Fibroblast of lung (primary cell): ENCODE data around the gene C11orf68. TPM values are rescaled to one million over a fixed set of nuclear protein-coding genes. Genes with fewer than 3 reads are reported as not detected.
A peak's percentile ranks its signal among the peaks of the same experiment; 100 is the strongest.

Source experiments
- DNase-seq, 2 donors: peaks; one replicate each; pipeline versions ENCODE4 v3.0.0 to v3.0.0-alpha.2; 2010; ENCODE audit warnings: low read depth in 2 of 2
- H2AFZ ChIP-seq: 2 replicates; pipeline ENCODE4 v1.5.1; 2012; ENCODE audit warnings: low read length, control low read depth, inconsistent platforms
- H3K27ac ChIP-seq: 2 replicates; pipeline ENCODE4 v1.5.1; 2011; ENCODE audit warnings: low read length, control low read depth; ENCODE audit not compliant: insufficient read depth
- H3K27me3 ChIP-seq: 2 replicates; pipeline ENCODE4 v1.5.1; 2011; ENCODE audit warnings: mild to moderate bottlenecking, low read length; ENCODE audit not compliant: control insufficient read depth, insufficient read depth
- H3K36me3 ChIP-seq: 2 replicates; pipeline ENCODE4 v1.5.1; 2011; ENCODE audit warnings: low read length; ENCODE audit not compliant: control insufficient read depth, insufficient read depth
- H3K4me1 ChIP-seq: 2 replicates; pipeline ENCODE4 v1.5.1; 2011; ENCODE audit warnings: low read length; ENCODE audit not compliant: control insufficient read depth, insufficient read depth; ENCODE audit errors: extremely low read depth
- H3K4me2 ChIP-seq: 2 replicates; pipeline ENCODE4 v1.5.1; 2011; ENCODE audit warnings: low read length, control low read depth; ENCODE audit not compliant: insufficient read depth; ENCODE audit errors: extremely low read depth
- H3K4me3 ChIP-seq, 4 experiments: fragments of 200-600 bp in 1 of 4; sonication (generic) in 1 of 4; replicated peaks in 1 of 4; 2 replicates each; pipeline ENCODE4 v1.5.1; 2011 to 2016; ENCODE audit warnings: low read length in 4 of 4, low read depth in 3 of 4, mild to moderate bottlenecking in 3 of 4, control low read depth in 2 of 4, inconsistent platforms in 1 of 4, mixed read lengths in 1 of 4; ENCODE audit not compliant: insufficient read depth in 1 of 4; ENCODE audit errors: control extremely low read depth in 1 of 4
- H3K79me2 ChIP-seq: 2 replicates; pipeline ENCODE4 v1.5.1; 2012; ENCODE audit warnings: mild to moderate bottlenecking, low read length, inconsistent platforms; ENCODE audit not compliant: control insufficient read depth, insufficient read depth
- H3K9ac ChIP-seq: 2 replicates; pipeline ENCODE4 v1.5.1; 2011; ENCODE audit warnings: mild to moderate bottlenecking, low read length, control low read depth; ENCODE audit not compliant: insufficient read depth
- H3K9me3 ChIP-seq: 2 replicates; pipeline ENCODE4 v1.5.1; 2012; ENCODE audit warnings: low read depth, low read length; ENCODE audit not compliant: control insufficient read depth, insufficient read depth
- H4K20me1 ChIP-seq: 2 replicates; pipeline ENCODE4 v1.5.1; 2011; ENCODE audit warnings: low read length; ENCODE audit not compliant: control insufficient read depth, insufficient read depth; ENCODE audit errors: extremely low read depth
- CTCF ChIP-seq, 2 donors: IDR thresholded peaks in 1 of 2; conservative IDR thresholded peaks in 1 of 2; 1 replicate in 1 of 2; 2 replicates in 1 of 2; pipeline ENCODE4 v1.5.1; 2011 to 2012; ENCODE audit warnings: low read length in 2 of 2, control low read depth in 1 of 2, inconsistent platforms in 1 of 2, low read depth in 1 of 2, mild to moderate bottlenecking in 1 of 2
- EZH2 ChIP-seq: IDR thresholded peaks from 2 replicates; pipeline ENCODE4 v1.5.1; 2012; ENCODE audit warnings: low read length, control low read depth, mild to moderate bottlenecking; ENCODE audit errors: missing control alignments
- polyA plus RNA-seq, 2 donors: library from polyadenylated mRNA; depleted of rRNA in 1 of 2; stranded (reverse) in 1 of 2; unstranded in 1 of 2; fragments of >200 nt; gene quantifications; 2 replicates each; pipeline ENCODE4 v1.2.1, GENCODE V29; 2011 to 2012; ENCODE audit warnings: missing spikeins in 1 of 2
- total RNA-seq: library from RNA; depleted of rRNA; stranded (reverse); fragments of >200 nt; gene quantifications from 2 replicates; pipeline ENCODE4 v1.2.1, GENCODE V29; 2014

C11orf68 gene
- total and polyA plus RNA-seq, 2 donors (not counting 1 experiment from before 2014, with no cell fraction given): 26.6 to 27.6 TPM

GRCh38 chr11:65891219-65892136 is 27.4 kb downstream of the C11orf68 start:
- Histone ChIP-seq H3K4me2 (peak overlapping the region; percentile 61), H3K4me1 (peaks cover 26% of the 10 kb centered on the region), H4K20me1 (no peaks in the 10 kb centered on the region), H3K79me2 (peaks cover 71% of the 10 kb centered on the region), H3K9me3 (no peaks in the 10 kb centered on the region), H3K27ac (peak overlapping the region; percentile 98), H2AFZ (no peak overlapping the region), H3K9ac (peak overlapping the region; percentile 89), H3K36me3 (peaks cover 23% of the 10 kb centered on the region), H3K4me3 (peak overlapping the region; percentile 56 to 78 (median 68)), H3K27me3 (no peaks in the 10 kb centered on the region)
- peak in 1 of 2 donors; percentile 37 for DNase-seq
- no peak for TF ChIP-seq EZH2
- TF ChIP-seq CTCF (conservative IDR thresholded peaks at IDR 0.05 in 1 of 2, IDR thresholded peaks at IDR 0.05 in 1 of 2; ENCODE audit: low read depth in 1 of 2, low read length in 2 of 2): peak; percentile 7 to 22

- no peak for TF ChIP-seq CTCF (conservative IDR thresholded peaks at IDR 0.05 in 1 of 2, IDR thresholded peaks at IDR 0.05 in 1 of 2; ENCODE audit: low read depth in 1 of 2, low read length in 2 of 2)
- no peak for TF ChIP-seq EZH2
- H3K4me2 ChIP-seq: peak within 1 kb of the TSS; percentile 79
- DNase-seq: peak; percentile 95 to 97
- H3K4me3 ChIP-seq: peak within 1 kb of the TSS; percentile 56 to 85 (median 70)
- peaks cover 24% of the 10 kb centered on the region for H3K4me1 ChIP-seq
- H4K20me1 ChIP-seq: no peaks in the 10 kb centered on the region
- H3K27me3 ChIP-seq: no peaks in the 10 kb centered on the region
- no peaks in the 10 kb centered on the region for H3K9me3 ChIP-seq
- peak within 1 kb of the TSS; percentile 89 for H3K9ac ChIP-seq
- peak within 1 kb of the TSS; percentile 98 for H3K27ac ChIP-seq
- H2AFZ ChIP-seq: no peak within 1 kb of the TSS
- H3K36me3 ChIP-seq: peaks cover 21% of the 10 kb centered on the region
- peaks cover 70% of the 10 kb centered on the region for H3K79me2 ChIP-seq
Observed at GRCh38 chr11:65890324-65891218, 28.3 kb downstream of the C11orf68 start, which contains the start of gene CCDC85B. Gene CCDC85B, plus strand, starts transcription at chr11:65890673. Its CDS starts 111 bp downstream, at chr11:65890784.
